Keratinocyte (primary cell): ENCODE data around the gene RELB. TPM values are rescaled to one million over a fixed set of nuclear protein-coding genes. Genes with fewer than 3 reads are reported as not detected.
A peak's percentile ranks its signal among the peaks of the same experiment; 100 is the strongest.

Source experiments
- DNase-seq: peaks from one replicate; pipeline ENCODE4 v3.0.0-alpha.2; 2011; ENCODE audit warnings: low read depth, missing footprints, low spot score
- FAIRE-seq: peaks from 2 replicates; lab custom pipeline; 2011; peaks lifted over from hg19 to GRCh38; lab: Jason Lieb, UNC
- H2AFZ ChIP-seq: 2 replicates; pipeline ENCODE4 v1.6.0; 2012; ENCODE audit warnings: low read length, control low read depth, inconsistent platforms; ENCODE audit not compliant: control insufficient read depth
- H3K27ac ChIP-seq: 2 replicates; pipeline ENCODE4 v1.5.1; 2011; ENCODE audit warnings: low read length; ENCODE audit not compliant: control insufficient read depth, insufficient read depth
- H3K27me3 ChIP-seq: 3 replicates; pipeline ENCODE4 v1.6.0; 2011; ENCODE audit warnings: low read length; ENCODE audit not compliant: control insufficient read depth, insufficient read depth; ENCODE audit errors: extremely low read depth
- H3K36me3 ChIP-seq, 2 experiments: 2 replicates in 1 of 2; 3 replicates in 1 of 2; pipeline ENCODE4 v1.5.1; 2011; ENCODE audit warnings: low read length in 2 of 2, mild to moderate bottlenecking in 1 of 2; ENCODE audit not compliant: control insufficient read depth in 2 of 2, insufficient read depth in 2 of 2; ENCODE audit errors: extremely low read depth in 1 of 2
- H3K4me1 ChIP-seq: 3 replicates; pipeline ENCODE4 v1.5.1; 2011; ENCODE audit warnings: low read length; ENCODE audit not compliant: control insufficient read depth, insufficient read depth; ENCODE audit errors: extremely low read depth
- H3K4me2 ChIP-seq: 3 replicates; pipeline ENCODE4 v1.6.0; 2011; ENCODE audit warnings: low read depth, low read length; ENCODE audit not compliant: control insufficient read depth, insufficient read depth; ENCODE audit errors: extremely low read depth
- H3K4me3 ChIP-seq, 3 experiments: fragments of 200-600 bp in 1 of 3; sonication (generic) in 1 of 3; 2 replicates in 2 of 3; 3 replicates in 1 of 3; pipeline ENCODE4 v1.5.1; 2011 to 2016; ENCODE audit warnings: low read length in 3 of 3, mild to moderate bottlenecking in 3 of 3, control low read depth in 2 of 3, inconsistent platforms in 1 of 3, low read depth in 1 of 3, mixed read lengths in 1 of 3, mixed run types in 1 of 3, moderate library complexity in 1 of 3; ENCODE audit not compliant: control insufficient read depth in 2 of 3, insufficient read depth in 2 of 3; ENCODE audit errors: extremely low read depth in 1 of 3
- H3K79me2 ChIP-seq: 2 replicates; pipeline ENCODE4 v1.6.0; 2012; ENCODE audit warnings: low read length; ENCODE audit not compliant: control insufficient read depth, insufficient read depth
- H3K9ac ChIP-seq: 3 replicates; pipeline ENCODE4 v1.6.0; 2011; ENCODE audit warnings: low read length; ENCODE audit not compliant: control insufficient read depth, insufficient read depth; ENCODE audit errors: extremely low read depth
- H3K9me1 ChIP-seq: 3 replicates; pipeline ENCODE4 v1.6.0; 2011; ENCODE audit warnings: low read length; ENCODE audit not compliant: control insufficient read depth, insufficient read depth; ENCODE audit errors: extremely low read depth
- H3K9me3 ChIP-seq: 2 replicates; pipeline ENCODE4 v1.5.1; 2012; ENCODE audit warnings: low read depth, low read length; ENCODE audit not compliant: control insufficient read depth
- H4K20me1 ChIP-seq: 3 replicates; pipeline ENCODE4 v1.6.0; 2011; ENCODE audit warnings: low read length; ENCODE audit not compliant: control insufficient read depth, insufficient read depth; ENCODE audit errors: extremely low read depth
- EZH2 ChIP-seq: IDR thresholded peaks from one replicate; pipeline ENCODE4 v1.6.1; 2012; ENCODE audit warnings: inconsistent platforms, mild to moderate bottlenecking, low read length, moderate library complexity
- dilution Hi-C: fragments of 300-500 bp; cut with MboI; formaldehyde crosslinking; loops from one replicate; pipeline ENCODE4 v1.7.0; 2020; ENCODE audit warnings: low sequenced_read_pairs; ENCODE audit not compliant: extremely low pct_ligation_motif_present
- polyA plus RNA-seq, 5 experiments: library from polyadenylated mRNA; depleted of rRNA in 3 of 5; stranded (reverse) in 3 of 5; stranded (forward) in 1 of 5; unstranded in 1 of 5; fragments of >200 nt; gene quantifications; 1 replicate in 1 of 5; 2 replicates in 3 of 5; 3 replicates in 1 of 5; pipeline versions ENCODE4 v1.2.1 to v1.2.3, GENCODE V29; 2011 to 2012; ENCODE audit warnings: missing spikeins in 2 of 5, low read depth in 1 of 5, low replicate concordance in 1 of 5
- TF ChIP-seq, protein P1 (sequence below), 3 experiments: IDR thresholded peaks in 1 of 3; conservative IDR thresholded peaks in 1 of 3; optimal IDR thresholded peaks in 1 of 3; 2 replicates in 2 of 3; 3 replicates in 1 of 3; pipeline versions ENCODE3 to v1.5.1; 2011; ENCODE audit warnings: low read length in 3 of 3, mild to moderate bottlenecking in 3 of 3, moderate library complexity in 2 of 3, control low read depth in 1 of 3, inconsistent platforms in 1 of 3; ENCODE audit not compliant: insufficient read depth in 2 of 3; ENCODE audit errors: extremely low read depth in 1 of 3

Gene RELB
- polyA plus RNA-seq, 1 donor (not counting 4 experiments of a cell fraction or from before 2014, with no cell fraction given), result 3.6 TPM

DNA sequence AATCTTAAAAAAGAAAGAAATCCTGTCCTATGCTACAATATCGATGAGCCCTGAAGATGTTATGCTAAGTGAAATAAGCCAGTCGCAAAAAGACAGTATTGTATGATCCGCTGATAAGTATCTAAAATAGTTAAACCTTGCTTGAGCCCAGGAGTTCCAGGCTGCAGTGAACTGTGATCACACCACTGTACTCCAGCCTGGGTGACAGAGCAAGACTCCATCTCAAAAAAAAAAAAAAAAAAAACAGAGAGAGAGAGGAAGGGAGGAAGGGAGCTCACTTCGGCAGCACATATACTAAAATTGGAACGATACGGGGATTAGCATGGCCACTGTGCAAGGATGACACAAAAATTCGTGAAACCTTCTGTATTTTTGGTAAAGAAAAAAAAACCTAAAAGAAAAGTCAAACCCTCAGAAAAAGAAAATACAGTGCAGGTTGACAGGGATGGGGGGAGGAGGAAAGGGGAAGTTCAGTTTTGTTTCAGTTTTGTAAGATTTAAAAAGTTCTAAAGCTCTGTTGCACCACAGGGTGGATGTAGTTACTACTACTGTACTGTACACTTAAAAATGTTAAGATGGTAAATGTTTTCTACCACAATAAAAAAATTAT is 46.0 kb downstream of the RELB start:
- no peaks in the 10 kb centered on the region for H3K27me3 ChIP-seq
- TF ChIP-seq EZH2, result no peak
- TF ChIP-seq, protein P1, sequence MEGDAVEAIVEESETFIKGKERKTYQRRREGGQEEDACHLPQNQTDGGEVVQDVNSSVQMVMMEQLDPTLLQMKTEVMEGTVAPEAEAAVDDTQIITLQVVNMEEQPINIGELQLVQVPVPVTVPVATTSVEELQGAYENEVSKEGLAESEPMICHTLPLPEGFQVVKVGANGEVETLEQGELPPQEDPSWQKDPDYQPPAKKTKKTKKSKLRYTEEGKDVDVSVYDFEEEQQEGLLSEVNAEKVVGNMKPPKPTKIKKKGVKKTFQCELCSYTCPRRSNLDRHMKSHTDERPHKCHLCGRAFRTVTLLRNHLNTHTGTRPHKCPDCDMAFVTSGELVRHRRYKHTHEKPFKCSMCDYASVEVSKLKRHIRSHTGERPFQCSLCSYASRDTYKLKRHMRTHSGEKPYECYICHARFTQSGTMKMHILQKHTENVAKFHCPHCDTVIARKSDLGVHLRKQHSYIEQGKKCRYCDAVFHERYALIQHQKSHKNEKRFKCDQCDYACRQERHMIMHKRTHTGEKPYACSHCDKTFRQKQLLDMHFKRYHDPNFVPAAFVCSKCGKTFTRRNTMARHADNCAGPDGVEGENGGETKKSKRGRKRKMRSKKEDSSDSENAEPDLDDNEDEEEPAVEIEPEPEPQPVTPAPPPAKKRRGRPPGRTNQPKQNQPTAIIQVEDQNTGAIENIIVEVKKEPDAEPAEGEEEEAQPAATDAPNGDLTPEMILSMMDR (optimal IDR thresholded peaks at IDR 0.05 in 1 of 3, IDR thresholded peaks at IDR 0.05 in 1 of 3, conservative IDR thresholded peaks at IDR 0.05 in 1 of 3; ENCODE audit: extremely low read depth in 1 of 3, insufficient read depth in 2 of 3, low read length in 3 of 3), result no peak
- dilution Hi-C loops, result no loop called here
- no peak for DNase-seq
- no peak overlapping the region for H3K4me3 ChIP-seq
- no peak overlapping the region for H3K4me2 ChIP-seq
- no peak for FAIRE-seq
- H3K36me3 ChIP-seq, result peaks cover 16 to 22% of the 10 kb centered on the region in 2 experiments
- no peak overlapping the region for H3K9ac ChIP-seq
- peaks cover 3% of the 10 kb centered on the region for H3K9me1 ChIP-seq
- H2AFZ ChIP-seq, result no peak overlapping the region
- H3K9me3 ChIP-seq, result no peaks in the 10 kb centered on the region
- peaks cover 60% of the 10 kb centered on the region for H3K79me2 ChIP-seq
- H4K20me1 ChIP-seq, result peaks cover 22% of the 10 kb centered on the region
- no peak overlapping the region for H3K27ac ChIP-seq
- H3K4me1 ChIP-seq, result peaks cover 25% of the 10 kb centered on the region

GRCh38 chr19:45049073-45049736 is 47.9 kb downstream of the RELB start:
- peak; percentile 62 for FAIRE-seq
- dilution Hi-C loops, result no loop called here
- peaks cover 52% of the 10 kb centered on the region for H3K79me2 ChIP-seq
- H3K4me1 ChIP-seq, result peaks cover 28% of the 10 kb centered on the region
- H3K9me1 ChIP-seq, result peaks cover 3% of the 10 kb centered on the region
- H2AFZ ChIP-seq, result no peak overlapping the region
- peak overlapping the region; percentile 29 for H3K4me2 ChIP-seq
- H3K27me3 ChIP-seq, result no peaks in the 10 kb centered on the region
- no peaks in the 10 kb centered on the region for H3K9me3 ChIP-seq
- peak overlapping the region; percentile 15 for H3K27ac ChIP-seq
- H3K4me3 ChIP-seq, result no peak overlapping the region
- H3K36me3 ChIP-seq, result peaks cover 13 to 28% of the 10 kb centered on the region in 2 experiments
- no peak for DNase-seq
- TF ChIP-seq, protein P1 (optimal IDR thresholded peaks at IDR 0.05 in 1 of 3, IDR thresholded peaks at IDR 0.05 in 1 of 3, conservative IDR thresholded peaks at IDR 0.05 in 1 of 3; ENCODE audit: extremely low read depth in 1 of 3, insufficient read depth in 2 of 3, low read length in 3 of 3), result peak in 1 of 3 experiments; percentile 5
- no peak for TF ChIP-seq EZH2
- peaks cover 22% of the 10 kb centered on the region for H4K20me1 ChIP-seq
- H3K9ac ChIP-seq, result no peak overlapping the region
